ENCODE measurements around the gene ACAP3.

The ACAP3 gene, protein sequence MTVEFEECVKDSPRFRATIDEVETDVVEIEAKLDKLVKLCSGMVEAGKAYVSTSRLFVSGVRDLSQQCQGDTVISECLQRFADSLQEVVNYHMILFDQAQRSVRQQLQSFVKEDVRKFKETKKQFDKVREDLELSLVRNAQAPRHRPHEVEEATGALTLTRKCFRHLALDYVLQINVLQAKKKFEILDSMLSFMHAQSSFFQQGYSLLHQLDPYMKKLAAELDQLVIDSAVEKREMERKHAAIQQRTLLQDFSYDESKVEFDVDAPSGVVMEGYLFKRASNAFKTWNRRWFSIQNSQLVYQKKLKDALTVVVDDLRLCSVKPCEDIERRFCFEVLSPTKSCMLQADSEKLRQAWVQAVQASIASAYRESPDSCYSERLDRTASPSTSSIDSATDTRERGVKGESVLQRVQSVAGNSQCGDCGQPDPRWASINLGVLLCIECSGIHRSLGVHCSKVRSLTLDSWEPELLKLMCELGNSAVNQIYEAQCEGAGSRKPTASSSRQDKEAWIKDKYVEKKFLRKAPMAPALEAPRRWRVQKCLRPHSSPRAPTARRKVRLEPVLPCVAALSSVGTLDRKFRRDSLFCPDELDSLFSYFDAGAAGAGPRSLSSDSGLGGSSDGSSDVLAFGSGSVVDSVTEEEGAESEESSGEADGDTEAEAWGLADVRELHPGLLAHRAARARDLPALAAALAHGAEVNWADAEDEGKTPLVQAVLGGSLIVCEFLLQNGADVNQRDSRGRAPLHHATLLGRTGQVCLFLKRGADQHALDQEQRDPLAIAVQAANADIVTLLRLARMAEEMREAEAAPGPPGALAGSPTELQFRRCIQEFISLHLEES

DNA sequence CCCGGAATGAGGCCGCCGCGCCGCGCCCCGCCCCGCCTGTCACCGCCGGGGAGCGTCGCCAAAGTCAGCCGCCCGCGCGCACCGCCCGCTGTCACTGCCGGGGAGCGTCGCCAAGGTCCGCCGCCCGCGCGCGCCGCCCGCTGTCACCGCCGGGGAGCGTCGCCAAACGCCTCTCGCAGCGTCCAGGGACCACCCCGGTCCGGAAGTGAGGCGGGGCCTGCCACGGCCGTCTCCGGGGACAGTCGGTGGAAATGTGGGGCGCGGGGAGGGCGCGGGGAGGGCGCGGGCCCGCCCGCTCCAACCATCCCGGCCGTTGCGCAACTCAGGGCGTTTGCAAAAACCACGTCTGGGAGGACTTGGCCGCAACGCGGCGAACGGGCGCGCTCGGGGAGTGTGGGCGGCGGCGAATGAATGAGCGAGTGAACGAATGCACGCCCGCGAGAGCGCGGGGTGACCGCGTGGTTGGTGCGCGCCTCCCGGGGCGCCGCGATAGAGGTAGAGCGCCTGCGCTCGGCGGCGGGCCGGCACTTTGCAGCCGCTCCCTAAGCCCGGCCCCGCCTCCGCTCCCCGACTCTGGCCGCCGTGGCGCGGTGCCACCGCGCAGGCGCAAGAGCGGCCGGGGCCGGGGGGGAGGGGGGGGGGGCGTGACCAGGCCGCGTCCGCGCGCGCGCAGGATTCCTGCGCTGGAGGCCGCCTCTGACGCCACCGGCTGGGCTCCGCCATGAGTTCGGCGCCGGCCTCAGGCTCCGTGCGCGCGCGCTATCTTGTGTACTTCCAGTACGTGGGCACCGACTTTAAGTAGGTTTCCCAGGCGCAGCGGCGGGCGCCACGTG, at the start of gene ACAP3, which contains the start of gene PUSL1:
Gene ACAP3 (minus strand): TSS at position 8 of the 833 bp plus-strand sequence. CDS start 115 bp downstream, outside the sequence.
Gene PUSL1 (plus strand): TSS at position 675 of the 833 bp plus-strand sequence. CDS start 47 bp downstream, at position 722.
- TF ChIP-seq, protein P1, sequence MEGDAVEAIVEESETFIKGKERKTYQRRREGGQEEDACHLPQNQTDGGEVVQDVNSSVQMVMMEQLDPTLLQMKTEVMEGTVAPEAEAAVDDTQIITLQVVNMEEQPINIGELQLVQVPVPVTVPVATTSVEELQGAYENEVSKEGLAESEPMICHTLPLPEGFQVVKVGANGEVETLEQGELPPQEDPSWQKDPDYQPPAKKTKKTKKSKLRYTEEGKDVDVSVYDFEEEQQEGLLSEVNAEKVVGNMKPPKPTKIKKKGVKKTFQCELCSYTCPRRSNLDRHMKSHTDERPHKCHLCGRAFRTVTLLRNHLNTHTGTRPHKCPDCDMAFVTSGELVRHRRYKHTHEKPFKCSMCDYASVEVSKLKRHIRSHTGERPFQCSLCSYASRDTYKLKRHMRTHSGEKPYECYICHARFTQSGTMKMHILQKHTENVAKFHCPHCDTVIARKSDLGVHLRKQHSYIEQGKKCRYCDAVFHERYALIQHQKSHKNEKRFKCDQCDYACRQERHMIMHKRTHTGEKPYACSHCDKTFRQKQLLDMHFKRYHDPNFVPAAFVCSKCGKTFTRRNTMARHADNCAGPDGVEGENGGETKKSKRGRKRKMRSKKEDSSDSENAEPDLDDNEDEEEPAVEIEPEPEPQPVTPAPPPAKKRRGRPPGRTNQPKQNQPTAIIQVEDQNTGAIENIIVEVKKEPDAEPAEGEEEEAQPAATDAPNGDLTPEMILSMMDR (IDR thresholded peaks at IDR 0.05; ENCODE audit: extremely low read depth, missing control alignments) = no peak
- peak; percentile 100 for DNase-seq (ENCODE audit: low spot score)

DNA sequence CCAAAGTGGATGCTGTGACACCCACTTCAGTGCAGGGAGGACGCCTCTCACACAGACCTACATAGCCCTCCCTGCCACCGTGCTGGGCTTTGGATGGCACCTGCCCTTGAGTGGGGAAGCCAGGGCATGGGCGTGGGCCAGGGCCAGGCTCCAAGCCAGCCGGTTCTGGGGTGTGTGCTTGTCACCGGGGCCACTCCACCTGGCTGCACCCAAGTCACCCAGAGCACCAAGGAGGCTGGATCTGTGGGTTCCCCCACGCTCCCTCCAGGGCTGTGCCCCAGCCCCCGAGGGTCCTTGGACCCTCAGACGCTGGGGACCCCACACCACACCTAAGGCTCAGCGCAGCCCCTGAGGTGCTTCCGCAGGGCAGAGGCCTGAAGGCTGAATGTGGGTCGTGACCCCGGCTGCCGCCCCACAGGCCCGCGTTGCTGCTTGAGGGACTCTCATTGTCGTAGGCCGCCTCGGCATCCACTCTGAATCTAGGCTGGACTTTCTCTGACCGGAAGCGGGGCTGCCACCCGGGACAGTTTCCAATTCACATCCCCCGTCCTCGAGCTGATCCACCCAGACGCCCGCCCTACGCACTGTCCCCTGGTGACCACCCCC, 49.2 kb upstream of the ACAP3 start:
- DNase-seq (ENCODE audit: low spot score) = no peak
- TF ChIP-seq, protein P1 (IDR thresholded peaks at IDR 0.05; ENCODE audit: extremely low read depth, missing control alignments) = no peak

DNA sequence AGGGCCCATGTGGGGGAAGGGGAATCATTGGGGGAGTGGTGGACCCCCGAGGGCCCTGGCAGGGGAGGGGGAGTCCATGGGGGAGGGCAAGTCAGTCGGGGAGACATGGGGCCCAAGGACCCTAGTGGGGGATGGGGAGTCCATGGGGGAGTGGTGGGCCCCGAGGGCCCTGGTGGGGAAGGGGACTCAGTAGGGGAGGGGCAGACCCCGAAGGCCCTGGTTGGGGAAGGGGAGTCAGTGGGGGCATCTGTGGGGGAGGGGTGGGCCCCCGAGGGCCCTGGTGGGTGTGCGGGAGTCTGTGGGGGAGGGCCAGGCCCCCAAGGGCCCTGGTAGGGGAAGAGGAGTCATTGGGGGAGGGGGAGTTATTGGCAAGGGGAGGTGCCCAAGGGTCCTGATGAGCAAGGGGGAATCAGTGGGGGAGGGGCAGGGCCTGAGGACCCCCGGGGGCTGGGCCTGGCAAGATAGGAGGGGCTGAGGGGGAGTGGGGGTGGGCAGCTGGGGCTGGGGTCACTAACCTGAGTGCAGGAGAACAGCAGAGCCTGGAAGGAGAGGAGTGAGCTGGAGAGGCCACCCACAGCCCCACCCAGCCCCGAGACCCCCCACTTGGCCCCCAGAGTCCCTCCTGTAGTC, 48.6 kb upstream of the ACAP3 start:
- TF ChIP-seq, protein P1 (IDR thresholded peaks at IDR 0.05; ENCODE audit: extremely low read depth, missing control alignments) = no peak
- DNase-seq (ENCODE audit: low spot score) = no peak

DNA sequence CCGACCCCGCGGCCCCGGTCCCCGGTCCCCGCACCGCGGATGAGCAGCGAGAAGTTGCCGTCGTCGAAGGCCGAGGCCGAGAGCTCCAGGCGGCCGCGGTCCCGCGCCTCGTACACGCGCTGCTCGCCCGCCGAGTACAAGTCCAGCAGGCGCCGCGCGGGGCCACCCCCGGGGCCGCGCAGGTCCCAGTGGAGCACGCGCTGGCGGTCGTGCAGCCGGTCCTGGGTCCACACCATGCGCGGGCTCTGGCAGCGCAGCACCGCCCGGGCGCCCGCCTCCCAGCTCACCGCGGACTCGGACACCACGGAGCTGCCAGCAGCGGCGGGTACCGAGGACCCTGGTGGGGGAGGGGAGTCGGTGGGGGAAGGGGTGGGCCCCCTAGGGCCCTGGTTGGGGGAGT, 47.7 kb upstream of the ACAP3 start:
- TF ChIP-seq, protein P1 (IDR thresholded peaks at IDR 0.05; ENCODE audit: extremely low read depth, missing control alignments) = no peak
- no peak for DNase-seq (ENCODE audit: low spot score)

DNA sequence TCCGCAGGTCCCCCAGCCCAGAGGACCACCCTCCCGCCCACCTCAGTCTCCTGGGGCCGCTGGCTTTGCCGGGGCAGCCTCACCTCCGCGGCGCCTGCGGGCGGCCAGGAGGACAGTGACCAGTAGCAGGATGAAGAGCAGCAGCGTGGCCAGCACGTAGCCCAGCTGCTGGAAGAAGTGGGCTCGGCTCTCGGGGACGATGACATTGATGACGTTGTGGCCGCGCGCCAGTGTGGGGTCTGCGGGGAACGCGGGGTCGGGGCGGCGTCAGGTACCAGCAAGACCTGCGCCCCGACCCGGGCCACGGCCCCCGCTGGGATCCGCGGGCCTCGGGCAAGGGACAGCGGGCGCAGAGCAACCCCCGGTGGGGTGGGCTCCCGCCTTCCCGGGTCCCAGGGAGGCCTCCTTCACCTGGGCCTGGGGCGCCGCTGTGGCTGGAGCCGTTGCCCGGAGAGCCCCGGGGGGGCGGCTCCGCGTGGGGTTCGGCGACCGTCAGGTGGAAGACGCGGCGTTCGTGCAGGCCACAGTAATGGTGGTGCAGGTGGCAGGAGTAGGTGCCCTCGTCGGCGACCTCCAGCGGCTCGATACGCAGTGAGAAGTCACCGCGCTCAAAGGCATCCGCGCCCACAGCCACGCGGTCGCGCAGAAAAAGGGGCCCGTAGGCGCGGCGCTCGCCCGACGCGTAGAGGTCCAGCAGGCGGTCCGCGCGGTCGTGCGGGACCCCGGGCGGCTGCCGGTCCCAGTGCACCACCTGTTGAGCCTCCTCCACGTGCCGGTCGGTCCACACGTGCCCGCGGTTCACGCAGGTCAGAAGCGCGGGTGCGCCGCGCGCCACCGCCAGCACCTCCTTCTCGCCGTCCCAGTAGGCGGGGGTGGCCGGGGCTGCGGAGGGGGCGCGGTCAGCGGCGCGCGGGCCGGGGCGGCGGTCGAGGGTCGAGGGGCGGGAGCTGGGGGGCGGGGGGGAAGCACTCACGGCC, 46.8 kb upstream of the ACAP3 start:
- TF ChIP-seq, protein P1 (IDR thresholded peaks at IDR 0.05; ENCODE audit: extremely low read depth, missing control alignments) = no peak
- no peak for DNase-seq (ENCODE audit: low spot score)

All from GM20000 (cell line).